HG03025 (cell line): Measurements from ENCODE around the gene LILRA6.
"Not testable (repeated sequence)": the region's sequence is repeated elsewhere in the genome, so short reads cannot be mapped to it uniquely, and the experiment has no call there.

Source experiments
- ATAC-seq: cut with Tn5 transposase; IDR thresholded peaks from one replicate; pipeline ENCODE4 v1.9.1; 2021; ENCODE audit warnings: mild to moderate bottlenecking, moderate library complexity; ENCODE audit not compliant: unreplicated experiment, low FRiP score

LILRA6 gene

DNA sequence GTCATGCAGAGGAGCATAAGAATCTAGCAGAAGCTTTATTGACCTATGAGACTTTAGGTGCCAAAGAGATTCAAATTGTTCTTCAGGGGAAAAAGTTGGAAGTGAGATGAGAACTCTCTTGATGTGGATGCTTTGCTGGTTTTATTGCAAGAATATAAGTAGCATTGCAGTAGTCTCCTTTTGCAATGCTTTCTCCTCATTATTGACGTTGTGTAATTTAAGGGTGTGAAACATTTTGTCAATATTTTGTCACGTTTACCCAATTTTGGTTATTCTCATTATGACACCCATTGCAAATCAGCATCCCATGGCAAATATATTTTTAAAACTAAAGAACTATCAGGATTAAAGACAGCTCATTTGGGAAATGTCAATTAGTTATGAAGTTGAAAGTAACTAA lies 26.3 kb upstream of the LILRA6 start:
- ATAC-seq = no peak

DNA sequence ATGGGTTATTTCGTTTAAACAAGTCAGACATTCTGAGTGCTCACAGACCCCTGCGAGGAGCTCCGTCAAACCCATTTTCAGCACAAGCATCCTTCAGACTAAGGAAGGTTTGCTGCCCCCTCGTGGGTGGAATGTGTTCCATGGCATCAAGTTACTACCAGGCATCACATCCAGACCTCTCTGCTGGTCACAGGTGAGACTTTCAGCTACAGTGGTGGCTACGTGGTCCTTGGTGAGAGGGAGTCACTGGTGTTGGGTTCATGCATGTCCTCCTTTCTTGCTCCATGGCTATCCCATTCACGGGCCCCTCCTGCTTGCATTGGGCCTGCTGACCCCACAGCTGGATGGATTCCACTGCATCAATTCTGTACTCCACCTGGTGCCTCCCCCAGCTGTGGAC lies 23.5 kb upstream of the LILRA6 start:
- ATAC-seq = no peak

DNA sequence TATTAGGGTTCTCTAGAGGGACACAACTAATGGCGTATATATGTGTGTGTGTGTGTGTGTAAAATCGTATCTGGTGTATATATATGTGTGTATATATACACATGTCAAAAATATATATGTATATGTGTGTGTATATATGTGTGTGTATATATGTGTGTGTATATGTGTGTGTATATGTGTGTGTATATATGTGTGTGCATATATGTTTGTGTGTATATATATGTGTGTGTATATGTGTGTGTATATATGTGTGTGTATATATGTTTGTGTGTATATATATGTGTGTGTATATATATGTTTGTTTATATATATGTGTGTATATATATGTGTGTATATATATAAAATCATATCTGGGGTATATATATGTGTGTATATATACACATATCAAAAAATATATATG lies 19.9 kb upstream of the LILRA6 start:
- no peak for ATAC-seq

DNA sequence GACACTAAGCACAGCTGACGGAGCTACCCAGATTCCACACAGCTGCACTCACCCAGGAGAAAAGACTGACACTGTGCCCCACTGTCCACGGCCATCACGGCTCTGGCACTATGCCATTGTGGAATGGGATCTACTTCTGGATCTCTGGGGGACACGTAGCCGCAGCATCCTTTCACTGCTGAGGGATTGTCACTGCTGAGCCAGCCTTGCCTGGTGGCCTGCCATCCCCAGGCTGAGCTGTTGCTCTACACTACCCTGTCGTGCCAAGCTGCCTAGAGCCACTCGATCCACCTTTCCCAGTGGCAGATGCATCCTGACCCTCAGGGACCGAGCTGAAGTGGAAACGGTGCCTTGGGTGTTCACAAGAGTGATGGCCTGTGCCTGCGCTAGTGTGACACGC lies 19.5 kb upstream of the LILRA6 start:
- no peak for ATAC-seq

GRCh38 chr19:54257116-54257480 lies 14.5 kb upstream of the LILRA6 start, which contains the start of gene LILRB5:
Gene LILRB5 (minus strand): TSS chr19:54257273. CDS start chr19:54257193, 80 bp downstream.
- no peak for ATAC-seq

- no peak for ATAC-seq
Measured at GRCh38 chr19:54256250-54257115, 13.9 kb upstream of the LILRA6 start.

GRCh38 chr19:54255105-54255775 lies 12.7 kb upstream of the LILRA6 start:
- ATAC-seq = no peak

DNA sequence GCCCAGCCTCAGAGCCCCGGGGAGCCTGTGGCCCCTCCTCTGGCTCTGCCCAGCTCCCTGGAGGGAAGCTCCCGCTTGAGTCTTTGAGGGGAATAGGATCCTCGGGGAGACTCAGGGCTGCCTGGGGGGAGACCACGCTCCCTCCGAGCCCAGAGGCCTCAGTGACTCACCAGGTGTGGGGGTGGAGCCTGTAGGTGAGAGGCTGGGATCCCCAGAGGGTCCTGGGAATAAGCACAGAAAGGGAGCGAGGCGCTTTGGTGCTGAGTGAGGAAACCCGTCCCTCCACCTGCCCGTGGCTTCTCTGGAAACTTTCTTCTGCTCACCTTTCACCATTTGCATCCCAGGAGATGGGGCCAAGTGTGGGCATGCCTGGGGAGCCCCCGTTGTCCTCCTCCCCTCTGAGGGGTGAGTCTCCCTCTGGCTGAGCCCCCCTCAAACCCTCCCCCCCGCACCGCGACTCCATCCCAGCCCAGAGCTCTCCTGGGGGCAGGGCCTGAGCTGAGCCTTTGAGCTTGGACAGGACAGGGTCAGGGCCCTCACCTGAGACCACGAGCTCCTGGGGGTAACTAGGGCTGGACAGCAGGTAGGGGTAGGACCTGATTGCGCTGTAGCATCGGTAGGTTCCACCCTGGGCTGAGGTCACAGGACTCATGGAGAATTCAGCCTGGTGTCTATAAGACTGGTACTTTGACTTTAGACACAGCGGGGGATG lies 11.8 kb upstream of the LILRA6 start:
- ATAC-seq = no peak

GRCh38 chr19:54253331-54254194 lies 11.0 kb upstream of the LILRA6 start:
- ATAC-seq = no peak

GRCh38 chr19:54252845-54253244 lies 10.3 kb upstream of the LILRA6 start:
- no peak for ATAC-seq

DNA sequence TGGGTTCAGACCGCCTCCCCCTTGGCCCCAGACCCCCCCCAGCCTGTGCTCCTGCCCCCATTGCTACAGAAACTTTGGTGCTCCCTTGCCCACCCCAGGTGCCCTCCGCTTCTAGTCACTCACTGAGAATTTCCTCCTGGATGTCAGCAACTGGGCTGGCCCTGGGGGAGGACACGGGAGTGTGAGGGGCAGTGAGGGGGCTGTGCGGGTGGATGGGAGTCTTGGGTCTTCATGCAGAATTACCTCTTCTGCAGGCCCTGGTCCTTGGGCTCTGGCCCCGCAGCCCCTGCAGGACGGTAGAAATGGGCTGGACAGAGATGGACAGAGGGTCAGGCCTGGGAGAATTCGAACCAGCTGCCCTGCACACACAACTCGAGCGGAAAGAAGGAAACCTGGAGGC lies 9.7 kb upstream of the LILRA6 start:
- ATAC-seq = no peak

GRCh38 chr19:54248016-54248601 lies 5.5 kb upstream of the LILRA6 start:
- no peak for ATAC-seq

DNA sequence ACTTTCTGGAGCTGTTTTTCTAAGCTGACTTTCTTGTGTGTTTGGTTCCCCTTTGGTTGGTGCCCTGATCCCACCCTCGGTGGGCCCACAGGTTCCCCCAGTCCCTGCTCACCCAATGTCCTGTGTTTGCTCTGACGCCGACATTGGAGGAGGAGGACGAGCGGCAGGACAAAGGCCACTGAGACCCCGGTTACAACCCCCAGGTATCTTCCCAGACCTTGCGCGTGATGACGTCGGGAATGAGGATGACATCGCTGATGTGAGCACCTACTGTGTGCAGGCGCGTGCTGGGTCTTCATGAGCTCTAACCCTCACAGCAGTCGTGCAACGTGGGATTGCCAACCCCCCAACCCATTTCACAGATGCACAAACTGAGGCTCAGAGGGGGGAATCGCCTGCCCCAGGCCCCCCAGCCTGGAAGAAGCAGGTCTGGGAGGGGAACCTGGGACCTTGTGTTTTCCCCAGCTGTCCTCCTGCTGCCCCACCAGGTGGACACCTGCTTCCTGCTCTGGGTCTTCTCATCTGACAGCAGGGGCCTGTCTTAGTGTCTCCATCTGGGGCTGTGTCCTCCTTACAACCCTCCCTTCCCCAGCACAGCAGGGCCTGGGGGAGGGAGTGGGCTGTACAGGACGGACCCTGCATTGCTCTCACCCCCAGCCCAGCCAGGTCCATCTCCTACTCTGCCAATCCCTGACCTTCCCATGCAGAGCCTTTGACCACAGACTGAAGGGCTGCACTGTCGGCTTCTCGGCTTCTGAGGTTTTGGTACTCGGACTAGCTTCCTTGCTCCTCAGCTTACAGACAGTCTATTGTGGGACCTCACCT lies 4.7 kb upstream of the LILRA6 start:
- no peak for ATAC-seq

DNA sequence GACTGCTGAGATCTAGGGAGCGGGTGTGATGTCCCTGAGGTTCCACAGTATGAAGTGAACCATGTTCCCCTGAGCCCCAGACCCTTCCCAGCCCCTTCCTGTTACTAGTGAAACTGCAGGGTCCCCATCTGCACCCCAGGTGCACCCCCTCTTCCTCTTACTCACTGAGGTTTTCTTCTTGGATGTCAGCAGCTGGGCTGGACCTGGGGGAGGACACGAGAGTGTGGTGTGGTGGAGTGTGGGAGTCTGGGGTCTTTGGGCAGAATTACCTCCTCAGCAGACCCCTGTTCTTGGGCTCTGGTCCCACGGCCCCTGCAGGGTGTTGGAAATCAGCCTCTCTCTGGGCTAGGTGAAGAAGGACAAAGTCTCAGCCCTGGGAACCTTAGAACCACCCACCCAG lies 3.3 kb upstream of the LILRA6 start:
- ATAC-seq = no peak

DNA sequence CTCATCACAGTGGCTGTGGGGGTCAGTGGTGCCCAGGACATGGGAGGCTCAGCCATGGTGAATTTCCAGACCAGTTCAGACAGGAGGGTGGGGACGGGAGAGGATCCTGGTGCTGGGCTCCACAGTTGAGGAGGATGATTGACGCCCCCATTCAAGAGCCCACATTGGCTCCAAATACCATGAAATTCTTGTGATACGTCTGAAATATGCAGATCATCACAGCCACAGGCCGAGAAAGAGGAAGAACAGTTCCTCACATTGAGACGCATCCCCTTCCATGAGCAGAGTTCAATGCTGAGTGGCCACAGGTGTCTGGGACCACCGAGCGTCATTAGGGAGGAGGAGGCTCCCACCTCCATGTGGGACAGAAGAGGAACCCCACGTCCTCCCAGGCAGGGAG lies 1.2 kb upstream of the LILRA6 start:
- not testable (repeated sequence) for ATAC-seq

GRCh38 chr19:54242234-54242633 lies 356 bp downstream of the LILRA6 start:
- ATAC-seq = not testable (repeated sequence)

DNA sequence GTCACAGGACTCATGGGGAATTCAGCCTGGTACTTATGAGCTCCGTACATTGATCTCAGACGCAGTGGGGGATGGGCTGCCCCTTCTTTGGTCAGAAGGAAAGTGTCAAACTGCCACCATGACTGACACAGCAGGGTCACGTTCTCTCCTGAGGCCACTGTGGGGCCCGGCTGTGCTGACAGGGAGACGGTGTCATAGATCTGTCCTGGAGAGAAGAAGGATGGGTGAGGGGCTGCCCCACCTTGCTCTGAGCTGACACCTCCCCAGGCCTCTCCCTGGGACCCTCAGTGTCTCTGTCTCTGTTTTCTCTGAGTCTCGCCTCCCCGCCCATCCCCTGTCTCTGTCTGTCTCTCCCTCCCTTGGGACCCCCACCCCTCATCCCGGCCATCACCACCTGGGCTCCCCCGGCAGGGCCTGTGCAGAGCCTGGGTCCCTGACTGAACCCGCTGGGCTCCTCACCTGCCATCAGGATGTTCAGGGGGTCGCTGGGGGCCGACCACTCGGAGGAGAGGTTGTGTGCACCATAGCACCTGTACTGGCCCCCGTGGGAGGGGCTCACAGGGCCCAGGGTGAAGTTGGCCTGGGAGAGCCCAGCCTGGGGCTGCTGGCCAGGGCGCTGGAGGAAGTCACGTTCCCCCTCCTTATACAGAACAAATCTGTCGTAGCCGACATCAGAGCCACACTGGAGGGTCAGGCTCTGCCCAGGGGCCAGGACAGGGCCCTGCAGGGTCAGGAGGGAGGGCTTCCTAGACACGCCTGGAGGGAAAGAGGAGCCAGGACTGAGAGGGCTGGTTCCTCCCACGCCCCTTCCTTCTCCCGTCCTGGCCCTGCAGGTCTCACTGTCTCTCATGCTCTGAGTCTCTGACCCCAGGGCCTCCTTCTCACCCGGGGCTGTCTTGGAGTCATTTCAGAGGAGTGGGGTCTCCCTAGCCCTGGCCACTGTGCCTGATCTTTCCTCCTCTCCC lies 1.9 kb downstream of the LILRA6 start:
- ATAC-seq = not testable (repeated sequence)
